ENCODE results near the gene GNGT1. TPM values are rescaled to one million over a fixed set of nuclear protein-coding genes. Genes with fewer than 3 reads are reported as not detected.

The GNGT1 gene
- polyA plus RNA-seq, 1 donor from 2014 or later, result not detected

GRCh38 chr7:93923942-93924341, 17.6 kb downstream of the GNGT1 start:
- no peaks in the 10 kb centered on the region for H3K79me2 ChIP-seq (replicated peaks; ENCODE audit: insufficient read depth, low read length)

GRCh38 chr7:93926800-93927199, 20.4 kb downstream of the GNGT1 start:
- no peaks in the 10 kb centered on the region for H3F3A ChIP-seq (ENCODE audit: insufficient read depth, low read length, poor library complexity, severe bottlenecking)
- H3K9ac ChIP-seq (ENCODE audit: low read length), result no peak overlapping the region
- H3K4me3 ChIP-seq (ENCODE audit: low read length), result no peak overlapping the region
- no peaks in the 10 kb centered on the region for H3K9me2 ChIP-seq (ENCODE audit: insufficient read depth, low read length)
- no peaks in the 10 kb centered on the region for H3K36me3 ChIP-seq (ENCODE audit: insufficient read depth, low read length)
- H2AFZ ChIP-seq (ENCODE audit: low read depth, low read length), result no peak overlapping the region
- no peaks in the 10 kb centered on the region for H4K20me1 ChIP-seq (ENCODE audit: insufficient read depth)
- H3K27me3 ChIP-seq (ENCODE audit: insufficient read depth, low read depth, low read length), result peaks cover 4% of the 10 kb centered on the region
- H3K27ac ChIP-seq (ENCODE audit: low read length), result no peak overlapping the region
- H3K9me3 ChIP-seq (ENCODE audit: low read length), result no peaks in the 10 kb centered on the region
- no peaks in the 10 kb centered on the region for H3K79me2 ChIP-seq (replicated peaks; ENCODE audit: insufficient read depth, low read length)
- TF ChIP-seq TAF1 (IDR thresholded peaks at IDR 0.05; ENCODE audit: low read depth), result no peak
- no peak for TF ChIP-seq MXI1 (conservative IDR thresholded peaks at IDR 0.05; ENCODE audit: poor library complexity, severe bottlenecking)
- TF ChIP-seq SMC3 (conservative IDR thresholded peaks at IDR 0.05; ENCODE audit: poor library complexity), result no peak
- H3K4me2 ChIP-seq (ENCODE audit: low read length), result no peak overlapping the region

More at GRCh38 chr7:93923942-93924341, 17.6 kb downstream of the GNGT1 start:
- H2AFZ ChIP-seq (ENCODE audit: low read depth, low read length), result no peak overlapping the region
- H3K9me3 ChIP-seq (ENCODE audit: low read length), result no peaks in the 10 kb centered on the region
- no peaks in the 10 kb centered on the region for H4K20me1 ChIP-seq (ENCODE audit: insufficient read depth)
- H3K4me3 ChIP-seq (ENCODE audit: low read length), result no peak overlapping the region
- H3F3A ChIP-seq (ENCODE audit: insufficient read depth, low read length, poor library complexity, severe bottlenecking), result no peaks in the 10 kb centered on the region
- no peaks in the 10 kb centered on the region for H3K9me2 ChIP-seq (ENCODE audit: insufficient read depth, low read length)
- no peak overlapping the region for H3K9ac ChIP-seq (ENCODE audit: low read length)
- H3K27me3 ChIP-seq (ENCODE audit: insufficient read depth, low read depth, low read length), result peaks cover 8% of the 10 kb centered on the region
- no peak overlapping the region for H3K4me2 ChIP-seq (ENCODE audit: low read length)
- no peaks in the 10 kb centered on the region for H3K36me3 ChIP-seq (ENCODE audit: insufficient read depth, low read length)
- no peak for TF ChIP-seq CTCF (IDR thresholded peaks at IDR 0.05; ENCODE audit: poor library complexity, severe bottlenecking)
- no peak for TF ChIP-seq EP300 (conservative IDR thresholded peaks at IDR 0.05; ENCODE audit: poor library complexity, severe bottlenecking)
- no peak for TF ChIP-seq EZH2 (IDR thresholded peaks at IDR 0.05; ENCODE audit: borderline replicate concordance, insufficient read depth, low read length, poor library complexity, severe bottlenecking)
- TF ChIP-seq TAF1 (IDR thresholded peaks at IDR 0.05; ENCODE audit: low read depth), result no peak
- no peak for TF ChIP-seq REST (IDR thresholded peaks at IDR 0.05; ENCODE audit: borderline replicate concordance)
- no peak for TF ChIP-seq RAD21 (conservative IDR thresholded peaks at IDR 0.05)
- TF ChIP-seq SMC3 (conservative IDR thresholded peaks at IDR 0.05; ENCODE audit: poor library complexity), result no peak
- no peak for TF ChIP-seq POLR2AphosphoS5 (IDR thresholded peaks at IDR 0.05)
- no peak for TF ChIP-seq MXI1 (conservative IDR thresholded peaks at IDR 0.05; ENCODE audit: poor library complexity, severe bottlenecking)
- H3K27ac ChIP-seq (ENCODE audit: low read length), result no peak overlapping the region
